ENCODE data around the gene DOK6.

Gene DOK6

DNA sequence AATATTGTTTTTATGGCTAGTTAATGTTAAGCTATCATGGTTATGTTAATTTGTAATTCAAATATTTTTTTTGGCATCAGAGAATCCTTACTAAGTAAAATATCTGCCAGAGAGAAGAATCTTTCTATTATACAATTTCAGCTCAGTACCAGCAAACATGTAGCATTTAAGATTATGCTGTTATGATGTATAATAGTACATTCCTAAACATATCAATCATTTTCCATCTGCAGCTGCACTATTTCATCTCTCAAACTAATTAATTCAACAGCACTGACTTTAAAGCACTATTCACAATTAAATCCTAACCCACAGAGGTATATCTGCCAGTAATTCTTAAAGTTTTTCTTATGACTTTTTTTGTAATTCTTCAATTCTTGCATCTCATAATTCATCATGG, 296.4 kb downstream of the DOK6 start:
- DNase-seq: no peak

DNA sequence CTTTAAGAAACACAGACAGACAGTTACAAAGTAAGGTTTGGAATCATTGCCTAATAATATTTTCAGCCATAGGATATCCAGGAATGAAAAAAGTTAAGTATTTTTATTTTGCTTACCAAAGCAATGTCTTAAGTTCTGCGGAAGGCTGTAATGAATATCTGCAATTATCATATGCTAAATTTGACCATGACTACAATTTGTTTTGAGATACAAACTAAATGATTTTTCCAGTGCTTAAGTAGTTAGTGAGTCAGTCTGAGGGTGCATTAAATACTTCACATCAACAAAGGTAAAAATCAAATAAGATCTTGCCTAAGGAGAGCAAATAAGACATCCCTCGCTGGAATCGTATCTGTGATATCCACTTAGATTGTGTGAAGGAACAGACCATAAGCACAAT, 297.0 kb downstream of the DOK6 start:
- DNase-seq: no peak

DNA sequence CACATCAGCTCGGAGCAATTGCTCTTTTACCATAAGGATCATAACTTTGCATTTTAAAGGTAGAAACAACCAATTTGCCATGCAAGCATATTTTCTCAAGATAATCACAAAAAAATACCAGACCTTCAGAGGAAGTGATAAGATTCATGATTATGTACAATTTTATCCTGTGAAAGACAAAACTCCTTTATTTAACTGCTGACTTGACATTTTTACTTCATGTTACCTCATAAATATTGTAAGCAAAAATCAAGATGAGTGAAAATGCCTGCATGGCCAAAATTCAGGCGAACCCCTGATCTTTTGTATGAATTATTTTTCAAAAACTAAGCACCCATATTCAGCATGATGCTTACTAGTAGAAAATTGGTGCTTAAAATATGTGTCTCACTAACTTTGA, 300.6 kb downstream of the DOK6 start:
- no peak for DNase-seq

DNA sequence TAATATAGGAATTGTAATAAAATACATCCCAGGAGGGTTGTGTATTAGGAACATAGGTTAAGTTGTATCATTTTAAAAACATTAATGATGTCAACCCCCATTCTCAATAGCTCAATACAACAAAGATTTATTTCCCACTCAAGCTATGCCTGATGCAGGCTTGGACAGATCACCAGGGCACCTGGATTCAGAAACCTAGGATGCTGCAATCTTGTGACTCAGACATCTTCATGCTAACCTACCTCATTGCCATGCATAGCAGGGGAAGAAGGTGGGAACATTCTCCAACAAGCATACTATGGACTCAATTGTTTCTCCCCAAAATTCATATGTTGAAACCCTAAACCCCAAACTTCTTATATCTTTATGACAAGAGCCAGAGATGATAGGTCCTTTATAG, 302.8 kb downstream of the DOK6 start:
- DNase-seq: no peak

DNA sequence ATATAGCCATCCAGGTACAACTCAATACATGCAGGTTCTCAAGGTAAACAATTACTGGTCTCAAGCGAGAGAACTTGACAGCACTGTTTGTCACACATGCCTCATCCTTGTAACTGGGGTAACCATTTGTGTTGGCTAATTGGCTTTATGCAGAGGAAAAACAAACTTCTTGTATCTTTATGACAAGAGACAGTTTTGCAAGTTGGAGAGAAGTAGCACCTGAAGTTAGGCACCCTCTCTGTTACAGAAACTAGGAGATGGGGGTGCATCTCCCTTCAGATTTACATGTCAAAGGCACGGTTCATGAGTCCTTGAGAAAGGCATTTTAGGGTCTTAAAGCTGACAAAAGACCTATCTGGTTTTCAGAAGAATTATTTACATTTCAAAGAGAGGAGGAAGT, 305.3 kb downstream of the DOK6 start:
- no peak for DNase-seq

DNA sequence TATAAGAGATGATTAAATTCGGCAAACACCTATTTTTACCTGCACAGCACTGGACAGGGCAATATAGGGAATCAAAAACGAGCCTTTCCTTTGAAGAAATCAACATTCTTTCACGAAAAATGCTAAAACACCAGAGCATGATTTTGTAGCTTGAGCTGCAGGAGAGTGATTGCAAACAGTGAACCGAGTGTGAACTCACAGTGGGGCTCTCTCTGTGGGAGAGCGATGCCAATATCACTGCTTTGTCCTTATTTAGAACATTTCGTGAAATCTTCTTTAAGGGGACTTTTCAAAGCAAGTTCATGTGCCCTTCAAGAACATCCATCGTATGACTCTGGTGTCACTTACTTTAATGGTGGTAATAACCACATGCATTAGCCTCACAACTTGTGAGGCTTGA, 308.2 kb downstream of the DOK6 start:
- no peak for DNase-seq

DNA sequence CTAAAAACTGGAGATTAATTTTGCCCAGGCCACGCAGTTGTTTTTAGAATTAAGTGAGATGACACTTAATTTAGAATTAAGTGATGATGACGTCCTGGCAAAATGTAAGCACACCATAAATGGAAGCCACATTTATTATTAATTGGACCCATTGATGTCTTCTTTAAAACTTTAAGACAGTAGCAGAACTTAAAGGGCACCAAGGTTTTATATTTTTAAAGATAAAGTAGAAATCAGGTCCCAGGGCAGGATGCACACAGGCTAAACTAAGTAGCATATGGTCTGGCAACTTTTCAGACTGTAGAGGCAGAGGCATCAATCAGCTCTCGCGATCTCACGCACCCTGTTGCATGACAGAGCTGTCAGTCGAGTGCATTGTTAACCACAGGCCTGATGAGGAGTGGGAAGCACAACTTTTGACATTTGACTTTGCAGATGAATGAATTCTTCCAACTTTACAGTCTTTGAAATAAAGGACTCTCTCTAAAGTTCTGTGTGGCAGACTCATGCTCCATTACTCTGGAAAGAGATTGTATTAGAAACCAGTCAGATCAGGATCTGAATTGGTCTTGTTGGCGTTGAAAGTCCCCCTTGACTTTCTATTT, 314.6 kb downstream of the DOK6 start:
- DNase-seq: no peak

DNA sequence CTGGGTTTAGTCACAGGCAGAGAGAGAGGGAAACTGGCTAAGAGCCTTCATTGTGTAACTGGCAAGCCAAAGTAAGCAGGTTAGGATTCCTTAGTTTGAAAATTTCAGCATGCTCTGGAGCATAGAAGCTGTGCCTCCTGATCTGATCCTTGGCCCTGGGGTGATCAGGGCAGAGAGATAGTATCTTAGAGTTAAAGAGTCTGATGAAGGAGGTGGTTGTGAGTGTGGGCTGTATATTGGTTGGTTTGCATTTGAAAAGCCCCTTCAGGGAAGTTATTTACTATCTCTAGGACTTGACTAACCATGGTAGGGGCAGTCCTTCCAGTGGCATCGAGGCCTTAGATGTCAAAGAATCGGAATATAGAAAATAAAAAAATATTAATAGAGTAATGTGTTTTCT, 316.9 kb downstream of the DOK6 start:
- no peak for DNase-seq

DNA sequence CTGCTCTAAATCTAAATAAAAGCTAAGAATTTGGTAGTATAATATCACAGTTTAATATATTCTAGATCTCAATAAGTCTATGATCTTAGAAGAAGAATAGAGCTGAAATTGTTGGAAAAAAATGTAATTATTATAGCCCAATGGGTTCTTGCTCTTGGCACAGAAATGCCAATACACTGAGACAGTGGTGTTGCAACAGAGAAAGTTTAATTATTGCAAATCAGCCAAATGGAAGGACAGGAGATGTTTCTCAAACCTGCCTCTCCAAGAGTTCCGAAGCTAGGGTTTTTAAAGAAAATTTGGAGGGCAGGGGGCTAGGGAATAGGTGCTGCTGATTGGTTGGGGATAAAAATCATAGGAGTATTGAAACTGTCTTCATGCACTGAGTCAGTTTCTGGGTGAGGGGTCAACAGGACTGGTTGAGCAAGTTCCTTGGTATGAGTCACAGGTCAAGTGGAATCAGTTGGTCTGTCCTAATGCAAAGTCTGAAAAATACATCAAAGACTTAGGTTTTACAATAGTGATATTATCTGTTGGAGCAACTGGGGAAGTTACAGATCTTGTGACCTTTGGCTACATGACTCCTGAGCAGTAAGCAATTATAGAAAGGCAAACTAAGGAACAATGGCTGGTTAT, 318.3 kb downstream of the DOK6 start:
- DNase-seq: no peak

DNA sequence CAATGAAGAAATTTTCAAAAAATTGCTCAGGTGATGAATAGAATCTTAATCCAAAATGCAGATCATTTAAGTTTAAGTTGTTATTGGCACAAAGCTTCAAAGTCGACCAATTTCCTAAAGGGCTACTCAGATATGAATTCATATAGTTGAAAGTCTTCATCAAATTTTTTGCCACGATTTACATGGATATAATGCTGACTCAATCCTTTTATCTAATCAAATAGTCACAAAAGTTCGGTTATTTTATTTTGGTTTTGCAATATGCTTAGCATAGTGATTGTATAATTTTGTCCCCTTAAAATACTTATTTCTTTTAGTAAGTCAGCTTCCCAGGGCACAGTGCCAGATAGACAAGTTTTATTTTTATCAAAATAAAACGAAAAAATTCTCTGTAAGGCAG, 319.7 kb downstream of the DOK6 start:
- DNase-seq: no peak

DNA sequence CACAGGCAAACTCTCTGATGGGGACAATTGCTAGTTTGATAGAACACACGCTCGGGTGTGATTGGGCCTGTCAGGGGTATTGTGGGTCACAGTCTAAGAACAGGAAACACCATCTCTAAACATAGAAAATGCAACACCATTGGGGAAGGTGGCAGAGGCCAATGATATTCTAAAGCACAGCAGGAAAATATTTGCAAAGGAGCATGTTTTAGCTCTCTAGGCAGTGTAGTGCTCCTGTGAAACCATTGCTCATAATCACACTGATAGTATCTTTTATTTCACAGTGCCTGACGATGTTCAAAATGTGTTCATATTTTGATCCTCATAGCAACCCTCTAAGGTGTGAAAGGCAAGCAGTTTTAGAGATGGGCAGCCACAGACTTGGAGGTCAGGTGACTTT, 322.7 kb downstream of the DOK6 start:
- DNase-seq: peak; percentile 25

DNA sequence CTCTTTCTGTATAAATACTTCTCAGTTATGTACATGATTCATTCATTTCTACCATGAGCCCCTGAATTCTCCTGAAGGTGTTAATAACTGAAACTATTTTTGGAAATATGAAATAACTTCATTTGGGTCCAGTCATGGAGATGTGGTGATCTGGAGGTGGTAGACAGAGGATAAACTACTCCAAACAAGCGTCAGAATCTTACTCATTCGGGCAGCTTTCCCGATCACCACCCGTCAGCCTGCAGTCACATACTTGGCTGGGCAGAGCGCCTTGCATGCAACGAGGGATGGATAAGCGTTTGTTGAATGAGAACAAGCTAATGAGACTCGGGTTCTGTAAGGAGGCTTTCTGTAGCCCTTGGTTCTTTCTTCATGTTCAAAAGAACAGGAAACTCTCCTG, 324.3 kb downstream of the DOK6 start:
- DNase-seq: no peak

DNA sequence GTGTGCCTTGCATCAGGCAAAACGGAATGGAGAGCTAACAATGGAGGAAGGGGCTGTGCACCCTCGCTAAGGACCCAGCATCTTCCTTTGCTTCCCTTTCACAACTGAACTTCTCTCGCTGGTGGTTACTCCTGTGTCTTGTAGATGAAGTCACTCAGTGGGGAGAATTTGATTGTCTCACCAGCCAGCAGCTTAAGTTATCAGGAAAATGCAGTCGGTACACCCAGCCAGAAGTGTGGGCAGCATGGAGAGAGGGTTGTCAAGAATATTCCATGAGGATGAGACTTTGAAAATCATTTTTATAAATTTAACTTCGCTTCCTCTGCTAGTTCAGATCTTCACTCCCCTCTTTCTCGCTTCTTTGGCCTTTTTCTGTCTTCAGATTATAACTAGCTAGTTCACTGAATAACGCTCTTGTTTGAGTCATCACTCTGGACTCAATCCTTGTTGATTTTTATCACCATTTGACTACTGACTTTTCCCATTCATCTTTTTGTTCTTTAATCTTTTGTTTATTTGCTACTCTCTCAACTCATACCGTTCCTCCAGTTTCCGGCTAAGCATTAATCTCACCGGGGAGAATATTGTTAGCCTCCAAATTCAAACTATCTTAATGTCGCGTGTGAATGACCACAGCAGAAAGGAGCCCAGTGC, 325.3 kb downstream of the DOK6 start:
- no peak for DNase-seq

DNA sequence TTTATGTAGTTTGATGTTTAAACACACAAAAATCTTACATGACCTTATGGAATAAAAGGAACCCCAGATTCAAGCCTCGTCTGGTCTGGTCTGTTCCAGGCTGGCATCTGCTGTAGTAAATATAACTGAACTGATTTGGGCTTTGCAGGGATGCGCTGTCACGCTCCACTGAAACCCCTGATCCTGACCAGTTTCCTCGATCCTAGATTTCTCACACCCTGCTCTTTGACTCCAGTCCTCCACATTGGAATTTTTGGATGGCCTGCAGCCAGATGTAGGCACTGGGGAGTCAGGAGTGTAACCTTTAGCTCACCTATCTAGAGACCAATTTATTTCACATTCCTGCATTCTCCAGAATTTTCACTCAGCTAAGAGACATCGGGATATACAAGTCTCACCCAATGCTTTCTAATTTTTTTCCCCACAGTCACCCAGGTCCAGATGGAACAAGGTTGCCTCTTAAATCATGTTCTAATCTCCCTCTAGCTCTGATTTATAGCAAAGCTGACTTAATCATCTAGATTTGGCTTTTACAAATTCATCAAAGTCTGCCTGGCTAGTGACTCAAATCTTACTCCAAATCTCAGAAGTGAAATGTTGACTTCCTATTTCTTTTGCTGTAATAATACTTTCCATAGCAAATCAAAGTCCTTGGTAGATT, 327.4 kb downstream of the DOK6 start:
- no peak for DNase-seq

DNA sequence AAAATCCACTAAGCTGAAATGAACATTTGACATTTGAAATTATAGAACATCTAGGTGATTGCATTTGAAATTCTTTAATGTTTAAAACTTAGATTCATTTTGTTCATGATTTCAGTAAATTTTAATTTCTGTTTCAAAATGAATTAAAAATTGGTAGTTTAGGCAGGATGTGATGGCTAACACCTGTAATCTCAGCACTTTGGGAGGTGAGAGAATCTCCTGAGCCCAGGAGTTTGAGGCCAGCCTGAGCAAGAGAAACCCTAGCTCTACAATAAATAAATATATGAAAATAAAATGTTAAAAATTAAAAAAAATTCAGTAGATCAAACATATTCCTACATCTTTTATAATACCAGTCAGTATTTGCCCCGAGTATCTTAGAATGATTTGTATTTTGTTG, 330.0 kb downstream of the DOK6 start:
- DNase-seq: no peak

DNA sequence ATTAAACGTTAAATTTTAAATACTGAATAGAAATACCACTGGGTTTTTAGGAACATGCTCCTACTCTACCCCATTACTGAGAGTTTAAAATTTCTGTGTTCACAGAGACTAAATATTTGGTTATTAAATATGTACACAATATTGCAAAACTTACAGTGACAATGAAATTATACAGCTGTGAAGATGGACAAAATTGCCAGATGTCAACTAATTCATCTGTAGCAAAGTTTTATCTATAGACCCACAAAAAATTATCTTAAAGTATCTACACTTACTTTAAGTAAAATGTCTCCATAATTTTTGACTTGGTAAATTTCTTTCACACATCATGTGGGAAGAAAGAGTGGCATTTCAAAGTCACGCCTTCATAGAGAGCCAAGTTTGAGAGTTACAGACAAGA, 333.8 kb downstream of the DOK6 start:
- no peak for DNase-seq

DNA sequence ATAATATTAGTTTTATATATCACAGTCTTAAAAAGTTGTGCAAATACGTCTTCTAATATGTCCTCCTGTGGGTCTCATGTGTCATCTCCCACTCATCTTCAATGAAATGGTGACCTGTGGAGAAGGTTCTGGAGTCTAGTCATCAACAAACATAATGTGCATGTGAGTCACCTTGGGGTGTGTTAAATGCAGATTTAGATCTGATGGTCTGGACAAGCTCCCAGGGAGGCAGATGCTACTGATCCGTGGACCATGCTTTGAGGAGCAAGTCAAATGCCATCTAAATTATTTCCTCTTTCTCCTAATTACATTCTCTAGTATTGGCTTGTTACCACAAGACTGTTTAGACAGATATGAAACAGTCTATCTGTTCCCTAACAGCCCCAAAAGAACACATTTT, 336.0 kb downstream of the DOK6 start:
- DNase-seq: no peak

DNA sequence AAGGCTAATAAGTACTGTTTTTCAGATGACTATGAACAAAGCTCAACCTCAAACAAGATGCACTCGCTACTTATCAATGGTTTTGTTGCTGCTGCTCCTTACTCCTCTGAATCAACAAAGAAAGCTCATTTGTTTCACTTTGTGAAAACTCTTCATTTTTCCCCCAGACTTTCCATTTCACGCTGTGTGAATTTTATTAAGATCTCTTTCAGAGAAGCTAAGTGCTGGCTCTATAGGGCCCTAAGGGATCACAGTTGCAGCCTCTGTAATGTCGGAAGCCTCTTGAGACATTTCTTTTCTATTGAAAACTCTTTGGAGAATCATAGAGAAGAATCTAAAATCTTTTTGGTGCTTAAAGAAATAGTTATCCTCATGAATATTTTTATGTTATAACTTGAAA, 337.2 kb downstream of the DOK6 start:
- DNase-seq: no peak

DNA sequence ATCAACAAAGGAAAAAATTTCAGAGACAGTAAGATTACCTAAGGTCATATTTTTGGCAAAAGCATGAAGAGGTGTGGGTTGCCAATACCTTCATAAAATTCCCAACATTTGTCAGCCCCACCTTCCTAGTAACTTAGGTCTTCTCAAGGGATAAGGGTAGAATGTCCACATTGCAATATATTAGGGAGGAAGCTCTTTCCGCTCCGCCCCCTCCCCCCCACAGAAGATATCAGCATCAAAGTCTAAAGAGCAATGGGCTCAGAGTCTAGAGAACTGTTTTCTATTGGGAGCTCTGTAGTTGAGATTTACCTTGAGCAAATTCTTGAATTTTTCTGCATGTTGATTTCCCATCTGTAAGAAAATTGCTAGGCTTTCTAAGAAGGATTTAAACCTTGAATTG, 346.7 kb downstream of the DOK6 start:
- no peak for DNase-seq

DNA sequence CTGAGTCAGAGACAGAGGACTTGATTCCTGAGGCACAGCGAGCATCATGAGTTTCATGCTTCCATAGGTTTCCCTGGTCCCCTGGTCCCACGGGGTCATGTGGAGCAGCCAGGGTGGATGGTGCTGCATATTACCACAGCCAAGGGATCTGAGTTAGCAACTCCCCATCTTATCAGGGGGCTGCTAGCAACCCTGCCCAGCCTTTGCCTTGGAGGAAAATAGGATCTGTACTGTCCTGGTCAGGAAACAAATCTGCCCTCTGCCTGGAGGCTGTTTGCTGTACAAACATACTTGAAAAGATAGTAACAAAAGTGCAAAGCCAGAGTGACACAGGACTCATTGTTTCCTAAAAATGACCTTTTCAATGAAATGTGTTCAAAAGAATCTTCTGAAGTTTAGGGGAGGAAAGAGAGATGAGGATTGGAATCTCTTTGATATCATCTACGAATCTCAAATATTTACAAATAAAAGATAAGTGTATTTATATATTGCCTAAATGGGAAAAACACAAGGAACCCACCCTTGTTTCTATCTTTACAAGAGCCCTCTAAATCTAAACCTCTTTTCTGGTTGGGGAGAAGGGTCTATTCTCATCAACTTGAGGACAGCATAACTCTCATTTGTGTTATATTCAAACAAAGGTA, 352.2 kb downstream of the DOK6 start:
- DNase-seq: peak; percentile 97

DNA sequence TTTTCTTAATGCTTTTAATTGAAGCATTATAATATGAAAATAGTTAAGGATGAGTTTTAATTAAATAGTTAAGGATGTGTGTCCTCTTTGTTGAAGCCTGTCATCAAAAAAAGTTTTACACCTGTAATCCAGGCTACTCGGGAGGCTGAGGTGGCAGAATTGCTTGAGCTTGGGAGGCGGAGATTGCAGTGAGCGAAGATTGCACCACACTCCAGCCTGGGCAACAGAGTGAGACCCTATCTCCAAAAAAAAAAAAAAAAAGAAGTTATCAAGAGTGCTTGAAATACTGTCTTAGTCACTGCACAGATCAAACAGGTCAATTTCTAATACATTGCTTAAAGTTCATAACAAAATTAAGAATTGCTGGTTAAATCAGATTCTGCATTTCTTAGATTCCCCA, 353.4 kb downstream of the DOK6 start:
- DNase-seq: no peak

DNA sequence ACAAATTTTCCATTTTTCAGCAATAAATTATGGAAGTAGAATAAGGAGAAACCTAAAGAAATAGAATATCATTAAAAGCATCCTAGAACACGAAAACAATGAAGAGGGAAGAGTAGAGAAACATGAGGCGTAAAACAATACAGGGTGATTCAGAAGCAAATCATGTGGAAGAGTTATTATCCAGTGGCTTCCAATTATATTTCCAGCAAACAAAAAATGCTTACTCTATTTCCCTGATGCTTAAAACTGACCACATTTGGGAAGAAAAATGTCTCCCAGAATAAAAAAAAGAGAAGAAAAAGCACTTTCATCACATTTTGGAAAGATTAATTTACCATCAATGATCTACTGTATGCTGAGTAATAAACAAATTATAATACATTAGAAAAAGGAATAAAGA, 354.4 kb downstream of the DOK6 start:
- no peak for DNase-seq

DNA sequence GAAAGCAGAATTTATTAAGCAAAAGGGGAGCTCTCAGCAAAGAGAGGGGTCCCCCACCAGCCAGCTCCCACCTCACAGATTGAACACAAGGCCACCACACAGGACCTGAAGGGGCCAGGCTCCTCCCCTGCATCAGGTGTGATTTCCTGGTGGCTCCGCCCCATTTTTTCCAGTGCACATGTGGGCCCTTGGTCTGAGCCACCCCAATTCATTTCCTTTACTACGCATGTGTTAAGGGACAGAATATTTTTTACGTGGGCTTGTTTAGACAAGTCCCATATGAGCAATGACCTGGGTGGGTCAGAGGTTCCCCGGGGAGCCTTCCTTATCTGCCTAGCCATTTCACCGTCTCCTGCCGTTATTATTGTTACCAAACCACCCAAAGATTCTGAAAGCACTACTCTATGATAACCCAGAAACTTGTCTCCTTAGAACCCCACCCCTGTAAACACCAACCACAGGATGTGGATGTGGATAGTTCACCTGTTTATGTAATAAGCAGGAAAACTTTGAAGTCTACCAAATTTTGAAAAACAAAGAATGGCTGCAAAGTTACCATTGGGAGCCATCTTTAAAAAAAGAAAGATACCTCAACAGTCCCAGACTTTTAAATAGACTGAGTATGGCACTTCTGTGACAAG, 355.3 kb downstream of the DOK6 start:
- no peak for DNase-seq

Measured in NCI-H146 (cell line).